Keratinocyte (primary cell): Measurements from ENCODE around the gene FAM153A. TPM values are rescaled to one million over a fixed set of nuclear protein-coding genes. Genes with fewer than 3 reads are reported as not detected.
"Not testable (repeated sequence)": the region's sequence is repeated elsewhere in the genome, so short reads cannot be mapped to it uniquely, and the experiment has no call there.

Experiments
- DNase-seq: peaks from one replicate; pipeline ENCODE4 v3.0.0-alpha.2; 2011; ENCODE audit warnings: low read depth, missing footprints, low spot score
- FAIRE-seq: peaks from 2 replicates; lab custom pipeline; 2011; peaks lifted over from hg19 to GRCh38; lab: Jason Lieb, UNC
- H2AFZ ChIP-seq: 2 replicates; pipeline ENCODE4 v1.6.0; 2012; ENCODE audit warnings: low read length, control low read depth, inconsistent platforms; ENCODE audit not compliant: control insufficient read depth
- H3K27ac ChIP-seq: 2 replicates; pipeline ENCODE4 v1.5.1; 2011; ENCODE audit warnings: low read length; ENCODE audit not compliant: control insufficient read depth, insufficient read depth
- H3K27me3 ChIP-seq: 3 replicates; pipeline ENCODE4 v1.6.0; 2011; ENCODE audit warnings: low read length; ENCODE audit not compliant: control insufficient read depth, insufficient read depth; ENCODE audit errors: extremely low read depth
- H3K36me3 ChIP-seq, 2 experiments: 2 replicates in 1 of 2; 3 replicates in 1 of 2; pipeline ENCODE4 v1.5.1; 2011; ENCODE audit warnings: low read length in 2 of 2, mild to moderate bottlenecking in 1 of 2; ENCODE audit not compliant: control insufficient read depth in 2 of 2, insufficient read depth in 2 of 2; ENCODE audit errors: extremely low read depth in 1 of 2
- H3K4me1 ChIP-seq: 3 replicates; pipeline ENCODE4 v1.5.1; 2011; ENCODE audit warnings: low read length; ENCODE audit not compliant: control insufficient read depth, insufficient read depth; ENCODE audit errors: extremely low read depth
- H3K4me2 ChIP-seq: 3 replicates; pipeline ENCODE4 v1.6.0; 2011; ENCODE audit warnings: low read depth, low read length; ENCODE audit not compliant: control insufficient read depth, insufficient read depth; ENCODE audit errors: extremely low read depth
- H3K4me3 ChIP-seq, 3 experiments: fragments of 200-600 bp in 1 of 3; sonication (generic) in 1 of 3; 2 replicates in 2 of 3; 3 replicates in 1 of 3; pipeline ENCODE4 v1.5.1; 2011 to 2016; ENCODE audit warnings: low read length in 3 of 3, mild to moderate bottlenecking in 3 of 3, control low read depth in 2 of 3, inconsistent platforms in 1 of 3, low read depth in 1 of 3, mixed read lengths in 1 of 3, mixed run types in 1 of 3, moderate library complexity in 1 of 3; ENCODE audit not compliant: control insufficient read depth in 2 of 3, insufficient read depth in 2 of 3; ENCODE audit errors: extremely low read depth in 1 of 3
- H3K79me2 ChIP-seq: 2 replicates; pipeline ENCODE4 v1.6.0; 2012; ENCODE audit warnings: low read length; ENCODE audit not compliant: control insufficient read depth, insufficient read depth
- H3K9ac ChIP-seq: 3 replicates; pipeline ENCODE4 v1.6.0; 2011; ENCODE audit warnings: low read length; ENCODE audit not compliant: control insufficient read depth, insufficient read depth; ENCODE audit errors: extremely low read depth
- H3K9me1 ChIP-seq: 3 replicates; pipeline ENCODE4 v1.6.0; 2011; ENCODE audit warnings: low read length; ENCODE audit not compliant: control insufficient read depth, insufficient read depth; ENCODE audit errors: extremely low read depth
- H3K9me3 ChIP-seq: 2 replicates; pipeline ENCODE4 v1.5.1; 2012; ENCODE audit warnings: low read depth, low read length; ENCODE audit not compliant: control insufficient read depth
- H4K20me1 ChIP-seq: 3 replicates; pipeline ENCODE4 v1.6.0; 2011; ENCODE audit warnings: low read length; ENCODE audit not compliant: control insufficient read depth, insufficient read depth; ENCODE audit errors: extremely low read depth
- dilution Hi-C: fragments of 300-500 bp; cut with MboI; formaldehyde crosslinking; loops from one replicate; pipeline ENCODE4 v1.7.0; 2020; ENCODE audit warnings: low sequenced_read_pairs; ENCODE audit not compliant: extremely low pct_ligation_motif_present
- polyA minus RNA-seq, 3 experiments: library from RNA; depleted of rRNA, polyadenylated mRNA; stranded (reverse); fragments of >200 nt; gene quantifications; 1 replicate in 1 of 3; 2 replicates in 1 of 3; 3 replicates in 1 of 3; pipeline ENCODE4 v1.2.3, GENCODE V29; 2011
- polyA plus RNA-seq, 5 experiments: library from polyadenylated mRNA; depleted of rRNA in 3 of 5; stranded (reverse) in 3 of 5; stranded (forward) in 1 of 5; unstranded in 1 of 5; fragments of >200 nt; gene quantifications; 1 replicate in 1 of 5; 2 replicates in 3 of 5; 3 replicates in 1 of 5; pipeline versions ENCODE4 v1.2.1 to v1.2.3, GENCODE V29; 2011 to 2012; ENCODE audit warnings: missing spikeins in 2 of 5, low read depth in 1 of 5, low replicate concordance in 1 of 5

The FAM153A gene
- polyA plus RNA-seq (0.01 to 0.11 TPM (median 0.06 TPM) in 3 replicates), polyA minus RNA-seq (0.06 to 0.26 TPM in 2 of 3 replicates, not detected in the other)
- 1.1 TPM for polyA plus RNA-seq (2011; ENCODE audit: low read depth)
- 0.16 TPM in 1 of 2 replicates, not detected in the other for polyA plus RNA-seq (2011; cell fraction: cytosol; rRNA removed)
- 0.33 TPM in 1 of 2 replicates, not detected in the other for polyA plus RNA-seq (2011; cell fraction: nucleus; rRNA removed)
- 0.42 TPM in 1 of 2 replicates, not detected in the other for polyA plus RNA-seq (2012; ENCODE audit: low replicate concordance)
- not detected for polyA minus RNA-seq (2011; cell fraction: cytosol; rRNA and poly(A)+ RNA removed)
- polyA minus RNA-seq (2011; cell fraction: nucleus; rRNA and poly(A)+ RNA removed): not detected in 2 replicates

GRCh38 chr5:177782792-177783633, at the start of gene FAM153A:
TSS of gene FAM153A (minus strand) at chr5:177782899.
- H3K27me3 ChIP-seq, H3K27ac ChIP-seq, FAIRE-seq, DNase-seq, H3K9me3 ChIP-seq, dilution Hi-C loops, H3K4me3 ChIP-seq, H3K9ac ChIP-seq, H3K4me2 ChIP-seq, H3K79me2 ChIP-seq, H2AFZ ChIP-seq, H4K20me1 ChIP-seq, H3K4me1 ChIP-seq, H3K9me1 ChIP-seq, H3K36me3 ChIP-seq: not testable (repeated sequence)

- H3K4me1 ChIP-seq, H3K9me1 ChIP-seq, H3K9me3 ChIP-seq, DNase-seq, FAIRE-seq, dilution Hi-C loops, H4K20me1 ChIP-seq, H2AFZ ChIP-seq, H3K4me2 ChIP-seq, H3K9ac ChIP-seq, H3K27me3 ChIP-seq, H3K36me3 ChIP-seq, H3K4me3 ChIP-seq, H3K27ac ChIP-seq, H3K79me2 ChIP-seq: not testable (repeated sequence)
Observed at GRCh38 chr5:177832287-177832686, 49.6 kb upstream of the FAM153A start.

- H3K27ac ChIP-seq, H3K4me3 ChIP-seq, DNase-seq, H3K4me1 ChIP-seq, H3K79me2 ChIP-seq, H3K9ac ChIP-seq, H3K36me3 ChIP-seq, H2AFZ ChIP-seq, H4K20me1 ChIP-seq, H3K27me3 ChIP-seq, dilution Hi-C loops, H3K9me1 ChIP-seq, H3K9me3 ChIP-seq, FAIRE-seq, H3K4me2 ChIP-seq: not testable (repeated sequence)
Observed at GRCh38 chr5:177826073-177826472, 43.4 kb upstream of the FAM153A start.

GRCh38 chr5:177824776-177825175, 42.1 kb upstream of the FAM153A start:
- H3K27me3 ChIP-seq, FAIRE-seq, H3K4me3 ChIP-seq, H4K20me1 ChIP-seq, H3K79me2 ChIP-seq, dilution Hi-C loops, H3K36me3 ChIP-seq, H3K9me1 ChIP-seq, H2AFZ ChIP-seq, H3K4me1 ChIP-seq, DNase-seq, H3K27ac ChIP-seq, H3K4me2 ChIP-seq, H3K9me3 ChIP-seq, H3K9ac ChIP-seq: not testable (repeated sequence)
